Transverse colon (tissue), 4 donors: ENCODE results near the gene CDK19.

ENCODE experiments used
- CTCF ChIP-seq, 5 experiments: fragments of 200-600 bp in 3 of 5; fragments of 450-650 bp in 2 of 5; sonication (generic) in 3 of 5; IDR thresholded peaks; 1 replicate in 2 of 5; 2 replicates in 3 of 5; pipeline ENCODE4 v1.5.1; 2016 to 2017; ENCODE audit warnings: antibody characterized with exemption in 5 of 5, inconsistent platforms in 3 of 5, mild to moderate bottlenecking in 2 of 5, moderate library complexity in 1 of 5
- POLR2A ChIP-seq: fragments of 450-650 bp; IDR thresholded peaks from one replicate; pipeline ENCODE4 v1.6.1; 2016; ENCODE audit warnings: antibody characterized with exemption, mild to moderate bottlenecking, moderate library complexity
- POLR2AphosphoS5 ChIP-seq, 3 donors: sonication (generic); formaldehyde crosslinking; IDR thresholded peaks; one replicate each; pipeline ENCODE4 v1.6.1; 2016; ENCODE audit warnings: antibody characterized with exemption in 3 of 3

- TF ChIP-seq CTCF (IDR thresholded peaks at IDR 0.05): no peak
- no peak for TF ChIP-seq POLR2AphosphoS5 (IDR thresholded peaks at IDR 0.05)
- no peak for TF ChIP-seq POLR2A
These were observed 42.7 kb upstream of the CDK19 start for GRCh38 chr6:110858016-110858415.
